SU-DHL-6 (cell line): ENCODE data around the gene LRRC14B.

Experiments used
- H2AFZ ChIP-seq: fragments of 200-600 bp; sonication (generic); 2 replicates; pipeline ENCODE4 v1.6.1; 2014; ENCODE audit warnings: low read depth, mild to moderate bottlenecking, moderate library complexity, mixed read lengths, antibody characterized with exemption, low read length; ENCODE audit not compliant: severe bottlenecking
- H3F3A ChIP-seq: fragments of 200-600 bp; shearing (Covaris generic); 2 replicates; pipeline ENCODE4 v1.6.0; 2016; ENCODE audit warnings: antibody characterized with exemption, mild to moderate bottlenecking; ENCODE audit not compliant: insufficient read depth
- H3K27ac ChIP-seq: fragments of 200-600 bp; sonication (generic); 2 replicates; pipeline ENCODE4 v1.5.1; 2016; ENCODE audit warnings: low read depth, mild to moderate bottlenecking, low read length, moderate library complexity, mixed read lengths
- H3K27me3 ChIP-seq: fragments of 200-600 bp; sonication (generic), shearing (Covaris generic); 2 replicates; pipeline ENCODE4 v1.6.0; 2014; ENCODE audit warnings: mild to moderate bottlenecking, low read length
- H3K36me3 ChIP-seq: fragments of 200-600 bp; sonication (generic); 2 replicates; pipeline ENCODE4 v1.6.1; 2014; ENCODE audit warnings: mild to moderate bottlenecking, low read length, mixed read lengths
- H3K4me2 ChIP-seq: fragments of 300-600, 200-600 bp; shearing (Covaris generic), sonication (generic); 2 replicates; pipeline ENCODE4 v1.6.0; 2014; ENCODE audit warnings: low read length, low read depth, mild to moderate bottlenecking; ENCODE audit not compliant: poor library complexity, severe bottlenecking
- H3K4me3 ChIP-seq: fragments of 200-600 bp; sonication (generic); 2 replicates; pipeline ENCODE4 v1.5.1; 2014; ENCODE audit warnings: antibody characterized with exemption, low read length, mild to moderate bottlenecking, mixed read lengths; ENCODE audit not compliant: insufficient read depth, poor library complexity, severe bottlenecking
- H3K79me2 ChIP-seq: fragments of 200-600 bp; sonication (generic); 2 replicates; pipeline ENCODE4 v1.6.1; 2014; ENCODE audit warnings: mild to moderate bottlenecking, low read length, moderate library complexity; ENCODE audit not compliant: insufficient read depth
- H3K9ac ChIP-seq: fragments of 200-600 bp; sonication (generic); 2 replicates; pipeline ENCODE4 v1.7.0; 2014; ENCODE audit warnings: mild to moderate bottlenecking, low read length
- H3K9me2 ChIP-seq: fragments of 200-600 bp; sonication (generic); replicated peaks from 2 replicates; pipeline ENCODE4 v1.6.1; 2014; ENCODE audit warnings: low read length; ENCODE audit not compliant: insufficient read depth
- H3K9me3 ChIP-seq: fragments of 200-600 bp; sonication (generic); 2 replicates; pipeline ENCODE4 v1.6.1; 2014; ENCODE audit warnings: low read length, mixed read lengths; ENCODE audit not compliant: insufficient read depth
- H4K20me1 ChIP-seq: fragments of 200-600 bp; sonication (generic); 2 replicates; pipeline ENCODE4 v1.6.1; 2014; ENCODE audit warnings: low read depth, mild to moderate bottlenecking, antibody characterized with exemption, low read length, moderate library complexity, mixed read lengths
- EZH2phosphoT487 ChIP-seq: fragments of 200-600 bp; sonication (generic), shearing (Covaris generic); conservative IDR thresholded peaks from 2 replicates; pipeline ENCODE4 v1.6.1; 2018; ENCODE audit warnings: mild to moderate bottlenecking, antibody characterized with exemption, low read length, moderate library complexity, mixed read lengths
- TF ChIP-seq, protein P1 (sequence below): fragments of 200-600 bp; sonication (generic); IDR thresholded peaks from one replicate; pipeline ENCODE4 v1.5.1; 2017; ENCODE audit warnings: antibody characterized with exemption, mild to moderate bottlenecking, low read length, moderate library complexity; ENCODE audit not compliant: insufficient read depth, poor library complexity, severe bottlenecking

LRRC14B gene

DNA sequence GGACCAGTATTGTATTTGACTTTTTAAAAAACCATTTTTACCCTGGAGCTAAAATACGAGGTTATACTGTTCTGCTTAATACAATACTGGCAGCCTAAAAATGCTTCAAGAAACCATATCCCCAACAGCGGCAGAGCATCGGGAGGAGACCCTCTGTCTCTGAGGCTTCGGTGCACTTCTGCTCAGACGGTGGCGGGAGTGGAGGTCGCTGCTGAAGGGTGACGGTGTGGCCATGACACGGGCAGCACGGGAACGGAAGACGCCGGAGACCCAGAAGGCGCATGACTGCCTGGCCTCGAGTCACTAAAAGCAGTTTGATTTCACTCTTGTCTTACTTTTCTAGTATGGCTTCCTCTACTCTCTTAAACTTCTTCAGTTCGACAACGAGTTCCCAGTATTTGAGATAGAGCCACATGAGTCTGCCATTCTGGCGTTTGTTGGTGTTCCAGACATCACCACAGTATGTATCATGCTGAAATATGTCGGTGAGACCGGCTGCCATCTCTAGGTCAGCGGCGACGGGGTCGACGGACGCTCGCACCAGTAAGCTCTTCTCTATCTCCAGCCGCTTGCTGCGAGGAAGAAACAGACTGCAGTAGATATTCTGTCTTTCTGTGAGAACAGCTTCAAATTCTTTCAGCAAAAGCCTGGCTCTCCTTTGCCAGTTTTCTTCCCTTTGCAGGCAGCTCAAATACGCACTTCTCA is 13.8 kb downstream of the LRRC14B start:
- peaks cover 32% of the 10 kb centered on the region for H3K79me2 ChIP-seq
- no peaks in the 10 kb centered on the region for H3K9me3 ChIP-seq

DNA sequence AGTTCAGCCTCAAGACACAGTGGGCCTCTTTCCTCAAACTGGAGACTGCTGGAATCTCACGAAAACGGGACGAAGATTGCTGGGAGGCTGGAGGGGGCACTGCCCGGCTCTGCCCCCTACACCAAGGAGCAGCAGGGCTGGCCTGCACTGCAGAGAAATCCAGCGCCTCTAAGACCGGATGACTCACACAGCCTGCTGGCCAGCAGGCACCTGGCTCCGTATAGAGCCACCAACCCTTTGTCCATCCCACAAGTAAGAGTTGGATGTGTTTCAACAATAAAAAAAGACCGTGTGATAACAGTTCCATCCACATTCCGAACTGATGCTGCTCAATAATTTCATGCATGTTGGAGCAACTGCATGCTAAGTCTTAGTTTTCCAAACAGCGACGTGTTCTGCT is 15.1 kb downstream of the LRRC14B start:
- no peak overlapping the region for H3K9ac ChIP-seq
- H3K27ac ChIP-seq, result no peak overlapping the region
- H3K36me3 ChIP-seq, result 0 out of 2 replicates have a peak, but pooled peaks cover 2% of the 10 kb centered on the region
- TF ChIP-seq, protein P1, sequence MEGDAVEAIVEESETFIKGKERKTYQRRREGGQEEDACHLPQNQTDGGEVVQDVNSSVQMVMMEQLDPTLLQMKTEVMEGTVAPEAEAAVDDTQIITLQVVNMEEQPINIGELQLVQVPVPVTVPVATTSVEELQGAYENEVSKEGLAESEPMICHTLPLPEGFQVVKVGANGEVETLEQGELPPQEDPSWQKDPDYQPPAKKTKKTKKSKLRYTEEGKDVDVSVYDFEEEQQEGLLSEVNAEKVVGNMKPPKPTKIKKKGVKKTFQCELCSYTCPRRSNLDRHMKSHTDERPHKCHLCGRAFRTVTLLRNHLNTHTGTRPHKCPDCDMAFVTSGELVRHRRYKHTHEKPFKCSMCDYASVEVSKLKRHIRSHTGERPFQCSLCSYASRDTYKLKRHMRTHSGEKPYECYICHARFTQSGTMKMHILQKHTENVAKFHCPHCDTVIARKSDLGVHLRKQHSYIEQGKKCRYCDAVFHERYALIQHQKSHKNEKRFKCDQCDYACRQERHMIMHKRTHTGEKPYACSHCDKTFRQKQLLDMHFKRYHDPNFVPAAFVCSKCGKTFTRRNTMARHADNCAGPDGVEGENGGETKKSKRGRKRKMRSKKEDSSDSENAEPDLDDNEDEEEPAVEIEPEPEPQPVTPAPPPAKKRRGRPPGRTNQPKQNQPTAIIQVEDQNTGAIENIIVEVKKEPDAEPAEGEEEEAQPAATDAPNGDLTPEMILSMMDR, result no peak
- no peak for TF ChIP-seq EZH2phosphoT487
- 0 out of 2 replicates have a peak, but pooled peaks cover 8% of the 10 kb centered on the region for H4K20me1 ChIP-seq
- no peak overlapping the region for H3K4me3 ChIP-seq
- H3K4me2 ChIP-seq, result no peak overlapping the region
- H3K79me2 ChIP-seq, result peaks cover 36% of the 10 kb centered on the region
- no peak overlapping the region for H2AFZ ChIP-seq
- no peaks in the 10 kb centered on the region for H3K9me3 ChIP-seq
- H3K27me3 ChIP-seq, result no peaks in the 10 kb centered on the region
- no peaks in the 10 kb centered on the region for H3F3A ChIP-seq
- H3K9me2 ChIP-seq, result no peaks in the 10 kb centered on the region

More for the DNA sequence above, 13.8 kb downstream of the LRRC14B start:
- Histone ChIP-seq H3K4me3 (no peak overlapping the region), H4K20me1 (0 out of 2 replicates have a peak, but pooled peaks cover 8% of the 10 kb centered on the region), H2AFZ (no peak overlapping the region), H3F3A (no peaks in the 10 kb centered on the region), H3K27ac (no peak overlapping the region), H3K36me3 (0 out of 2 replicates have a peak, but pooled peaks cover 2% of the 10 kb centered on the region), H3K27me3 (no peaks in the 10 kb centered on the region), H3K9ac (no peak overlapping the region), H3K4me2 (no peak overlapping the region), H3K9me2 (no peaks in the 10 kb centered on the region)
- TF ChIP-seq, protein P1, result no peak
- no peak for TF ChIP-seq EZH2phosphoT487

DNA sequence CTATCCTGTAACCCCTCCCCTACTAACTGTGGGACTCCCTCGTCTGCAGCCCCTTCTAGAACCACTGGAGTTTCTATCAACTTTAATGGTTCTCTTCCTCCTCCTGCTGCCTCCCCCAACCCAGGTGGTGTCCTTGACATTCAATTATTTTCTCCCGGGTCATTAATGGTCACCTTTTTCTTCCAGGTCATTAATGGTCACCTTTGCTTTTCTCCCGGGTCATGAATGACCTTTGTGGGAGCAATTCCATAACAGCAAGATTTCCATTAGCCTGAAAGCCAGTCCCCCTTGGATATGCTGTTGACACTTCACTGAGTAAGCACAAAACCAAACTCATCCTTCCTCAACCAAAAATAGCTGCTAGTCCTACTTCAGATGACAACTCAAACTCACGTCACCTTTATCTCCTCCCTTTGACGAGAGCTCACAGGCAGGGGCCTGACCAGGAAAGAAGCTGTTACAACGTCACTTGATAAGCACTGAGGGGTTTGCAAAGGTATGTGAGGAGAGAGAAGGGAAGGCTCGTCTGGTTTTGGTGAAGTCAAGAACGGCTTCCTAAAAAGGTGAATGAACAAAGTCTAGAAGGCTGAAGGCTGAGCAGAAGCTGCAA is 15.7 kb downstream of the LRRC14B start:
- Histone ChIP-seq H4K20me1 (0 out of 2 replicates have a peak, but pooled peaks cover 8% of the 10 kb centered on the region), H3K9me3 (no peaks in the 10 kb centered on the region), H2AFZ (no peak overlapping the region), H3K79me2 (peaks cover 36% of the 10 kb centered on the region), H3K27me3 (no peaks in the 10 kb centered on the region), H3K4me2 (no peak overlapping the region), H3K4me3 (no peak overlapping the region), H3K9ac (no peak overlapping the region), H3K9me2 (no peaks in the 10 kb centered on the region), H3F3A (no peaks in the 10 kb centered on the region), H3K36me3 (0 out of 2 replicates have a peak, but pooled peaks cover 2% of the 10 kb centered on the region), H3K27ac (no peak overlapping the region)
- no peak for TF ChIP-seq EZH2phosphoT487

DNA sequence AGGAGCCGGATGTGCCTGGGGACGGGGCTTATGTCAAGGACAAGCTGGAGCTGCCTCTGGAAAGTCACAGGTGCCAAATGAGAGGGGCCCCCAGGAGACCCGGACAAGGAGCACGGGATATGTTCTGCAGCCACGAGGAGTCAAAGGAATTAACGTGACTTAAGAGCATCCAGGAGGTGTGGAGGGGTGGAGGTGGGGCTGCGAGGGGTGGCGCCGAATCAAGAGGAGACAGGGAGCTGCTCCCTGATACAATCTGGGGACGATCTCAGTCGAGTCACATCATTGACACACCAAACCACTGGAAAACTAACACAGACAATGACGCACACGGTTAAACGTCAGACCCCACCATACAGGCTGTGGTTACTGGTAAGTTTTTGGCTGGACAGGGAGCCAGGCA is 16.3 kb downstream of the LRRC14B start:
- Histone ChIP-seq H3K27ac (no peak overlapping the region), H3K27me3 (no peaks in the 10 kb centered on the region), H3K9ac (no peak overlapping the region), H2AFZ (no peak overlapping the region), H3F3A (no peaks in the 10 kb centered on the region), H3K9me3 (no peaks in the 10 kb centered on the region), H3K4me2 (no peak overlapping the region), H3K79me2 (peaks cover 36% of the 10 kb centered on the region), H3K4me3 (no peak overlapping the region), H3K36me3 (0 out of 2 replicates have a peak, but pooled peaks cover 2% of the 10 kb centered on the region), H4K20me1 (0 out of 2 replicates have a peak, but pooled peaks cover 8% of the 10 kb centered on the region), H3K9me2 (no peaks in the 10 kb centered on the region)
- TF ChIP-seq EZH2phosphoT487, result no peak
- TF ChIP-seq, protein P1, result no peak
